ENCODE data around the gene DNAJB1. TPM values are rescaled to one million over a fixed set of nuclear protein-coding genes. Genes with fewer than 3 reads are reported as not detected.
A peak's percentile ranks its signal among the peaks of the same experiment; 100 is the strongest.

Gene DNAJB1
- polyA plus RNA-seq, 4 donors, result 91.5 to 104 (median 101) TPM

DNA sequence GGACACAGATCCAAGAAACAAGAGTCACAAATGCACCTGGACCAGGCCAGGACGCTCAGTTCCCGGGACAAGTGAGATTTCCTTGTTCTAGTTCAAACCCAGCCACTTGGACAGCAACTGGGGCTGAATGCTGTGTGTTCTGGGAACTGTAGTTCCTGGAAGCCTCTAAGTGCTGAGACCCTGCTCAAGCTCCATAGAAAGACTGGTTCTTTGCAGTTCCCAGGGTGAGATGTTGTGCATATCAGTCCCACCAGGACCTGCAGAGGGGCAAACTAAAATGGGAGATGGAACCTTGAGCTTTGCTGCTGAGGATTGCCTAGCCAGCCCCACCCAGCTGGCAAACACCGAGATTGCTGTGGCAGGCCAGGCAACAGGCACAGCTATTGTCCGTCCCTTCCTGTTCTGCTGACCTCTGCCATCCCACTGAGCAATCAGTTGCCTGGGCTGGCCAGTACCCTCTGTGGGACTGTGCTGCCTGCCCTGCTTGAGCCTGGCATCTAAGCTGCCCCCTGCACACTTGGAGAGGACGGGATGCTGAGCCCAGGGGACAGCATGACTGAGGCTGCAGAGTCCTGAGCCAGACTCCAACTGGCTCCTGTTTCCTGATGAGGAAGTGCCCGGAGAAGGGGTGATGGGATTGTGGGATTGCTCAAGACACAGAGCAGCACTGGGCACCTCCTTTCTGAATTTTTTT, 20.8 kb downstream of the DNAJB1 start:
- DNase-seq (ENCODE audit: low read depth in 4 of 4, low spot score in 2 of 4), result no peak

DNA sequence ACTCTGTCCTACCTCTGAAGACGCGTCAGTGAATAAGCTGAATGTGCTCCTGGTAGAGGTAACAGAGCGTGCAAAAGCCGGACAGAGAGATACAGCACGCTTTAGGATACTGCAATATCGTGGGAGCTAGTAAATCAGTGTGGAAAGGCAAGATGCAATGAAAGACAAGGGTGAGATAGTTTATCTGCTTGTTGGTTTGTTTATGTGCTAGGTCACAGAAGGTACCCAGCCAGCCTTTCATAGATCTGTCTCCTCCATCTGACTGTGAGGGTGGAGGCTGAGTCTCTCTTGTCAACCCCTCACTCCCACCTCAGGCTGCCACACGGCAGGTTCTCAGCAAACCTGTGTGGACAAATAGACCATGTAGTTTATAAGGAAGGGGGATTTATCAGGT, 21.4 kb downstream of the DNAJB1 start:
- DNase-seq (ENCODE audit: low read depth in 4 of 4, low spot score in 2 of 4), result no peak

- peak; percentile 79 to 96 (median 94) for DNase-seq (ENCODE audit: low read depth in 4 of 4, low spot score in 2 of 4)
These were observed 22.0 kb downstream of the DNAJB1 start, which contains the start of gene GIPC1 for GRCh38 chr19:14496029-14496833. Gene GIPC1, minus strand, starts transcription at chr19:14496127. Its CDS starts 13,151 bp downstream, at chr19:14482976.

DNA sequence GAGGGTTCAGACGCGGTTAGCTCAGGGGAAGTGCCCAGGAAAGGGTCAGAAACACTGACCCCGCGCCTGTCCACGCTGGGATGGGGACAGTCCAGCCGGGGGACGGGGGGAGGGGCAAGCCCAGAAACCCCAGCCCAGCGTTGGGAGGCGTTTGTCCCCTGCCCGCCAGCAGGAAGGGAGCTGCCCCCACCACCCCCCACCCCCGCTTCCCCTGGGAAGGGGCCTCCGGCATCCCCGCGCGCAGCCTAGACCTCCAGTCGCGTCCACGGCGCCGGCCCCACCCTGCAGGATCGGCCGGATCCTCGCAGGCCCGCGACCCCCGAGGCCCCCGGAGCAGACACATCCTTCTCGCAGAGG, 22.5 kb downstream of the DNAJB1 start:
- no peak for DNase-seq (ENCODE audit: low read depth in 4 of 4, low spot score in 2 of 4)

DNA sequence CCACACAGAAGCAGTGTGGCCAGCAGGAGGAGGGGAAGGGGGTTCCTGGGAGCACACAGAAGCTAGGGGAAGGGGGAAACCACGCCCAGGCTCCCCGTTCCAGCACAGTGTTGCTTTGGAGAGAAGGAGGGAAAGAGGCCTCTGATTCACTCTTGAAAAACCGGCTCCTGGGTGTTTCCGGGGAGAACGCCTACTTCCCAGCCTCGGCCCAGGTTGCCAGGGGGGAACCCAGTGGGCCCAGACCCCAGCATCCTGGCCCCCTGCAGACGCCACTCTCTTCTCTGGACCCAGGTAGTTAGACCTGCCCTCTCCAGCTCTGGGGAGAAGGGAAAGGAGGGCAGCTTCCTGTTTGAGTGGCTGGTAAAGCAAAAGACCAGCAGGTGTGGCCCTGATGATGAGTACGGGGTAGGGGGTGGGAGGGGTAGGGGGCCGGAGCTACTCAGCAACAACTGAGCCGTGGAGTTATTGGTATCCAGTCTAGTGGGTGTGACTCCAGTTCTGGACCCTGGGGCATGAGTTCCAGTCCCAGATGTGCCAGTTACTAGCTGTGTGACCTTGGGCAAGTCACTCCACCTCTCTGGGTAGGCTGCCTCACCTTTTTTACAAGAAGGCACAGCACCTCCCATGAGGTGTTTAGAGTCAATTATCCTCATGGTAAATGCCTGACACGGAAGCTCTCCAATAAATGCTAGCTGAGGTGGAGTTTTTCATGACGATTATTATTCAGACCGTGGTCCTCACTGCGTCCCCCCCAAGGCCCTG, 23.1 kb downstream of the DNAJB1 start:
- no peak for DNase-seq (ENCODE audit: low read depth in 4 of 4, low spot score in 2 of 4)

DNA sequence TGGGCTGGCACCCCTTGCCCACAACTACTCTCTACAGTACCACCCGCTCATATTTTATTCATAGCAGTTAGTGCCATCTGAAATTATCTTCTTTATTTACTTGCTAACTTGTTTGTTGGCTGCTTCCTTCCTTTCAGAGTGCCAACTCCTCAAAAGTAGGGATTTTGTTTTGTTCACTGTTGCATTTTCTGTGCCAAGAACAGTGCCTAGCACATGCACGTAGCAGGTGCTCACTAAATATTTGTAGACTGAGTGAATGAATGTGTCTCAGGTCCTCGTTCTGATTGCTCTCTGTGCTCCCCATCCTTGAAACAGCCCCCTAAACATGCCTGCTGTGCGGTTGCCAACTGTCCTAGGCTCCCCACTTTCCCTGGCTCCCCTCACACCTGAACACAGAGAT, 23.8 kb downstream of the DNAJB1 start:
- DNase-seq (ENCODE audit: low read depth in 4 of 4, low spot score in 2 of 4), result no peak

- no peak for DNase-seq (ENCODE audit: low read depth in 4 of 4, low spot score in 2 of 4)
These were observed 25.4 kb downstream of the DNAJB1 start for GRCh38 chr19:14492756-14493337.

DNA sequence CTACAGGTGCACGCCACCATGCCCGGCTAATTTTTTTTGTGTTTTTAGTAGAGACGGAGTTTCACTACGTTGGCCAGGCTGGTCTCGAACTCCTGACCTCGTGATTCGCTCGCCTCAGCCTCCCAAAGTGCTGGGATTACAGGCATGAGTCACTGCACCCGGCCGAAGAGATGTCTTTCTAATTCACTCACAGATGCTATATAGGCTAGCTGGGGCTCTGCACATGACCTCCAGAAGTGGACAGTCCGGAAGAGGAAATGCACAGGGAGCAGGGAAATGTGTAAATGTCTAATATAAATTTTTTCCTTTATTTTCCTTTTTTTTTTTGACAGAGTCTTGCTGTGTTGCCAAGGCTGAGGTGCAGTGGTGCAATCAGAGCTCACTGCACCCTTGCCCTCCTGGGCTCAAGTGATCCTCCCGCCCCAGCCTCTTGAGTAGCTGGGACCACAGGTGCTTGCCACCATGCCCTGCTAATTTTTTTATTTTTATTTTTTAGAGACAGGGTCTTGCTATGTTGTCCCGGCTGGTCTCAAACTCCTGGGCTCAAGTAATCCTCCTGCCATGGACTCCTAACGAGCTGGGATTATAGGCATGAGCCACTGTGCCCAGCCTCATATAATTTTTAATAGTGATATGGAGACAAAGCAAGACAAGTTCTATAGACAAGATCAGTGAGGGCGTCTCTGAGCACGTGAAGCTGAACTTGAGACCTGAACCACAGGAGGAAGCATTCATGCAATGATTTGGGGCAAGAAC, 30.6 kb downstream of the DNAJB1 start:
- DNase-seq (ENCODE audit: low read depth in 4 of 4, low spot score in 2 of 4), result no peak

- no peak for DNase-seq (ENCODE audit: low read depth in 4 of 4, low spot score in 2 of 4)
These were observed 35.8 kb downstream of the DNAJB1 start for GRCh38 chr19:14482172-14482941.

- DNase-seq (ENCODE audit: low read depth in 4 of 4, low spot score in 2 of 4), result no peak
These were observed 37.5 kb downstream of the DNAJB1 start for GRCh38 chr19:14480700-14481079.

DNA sequence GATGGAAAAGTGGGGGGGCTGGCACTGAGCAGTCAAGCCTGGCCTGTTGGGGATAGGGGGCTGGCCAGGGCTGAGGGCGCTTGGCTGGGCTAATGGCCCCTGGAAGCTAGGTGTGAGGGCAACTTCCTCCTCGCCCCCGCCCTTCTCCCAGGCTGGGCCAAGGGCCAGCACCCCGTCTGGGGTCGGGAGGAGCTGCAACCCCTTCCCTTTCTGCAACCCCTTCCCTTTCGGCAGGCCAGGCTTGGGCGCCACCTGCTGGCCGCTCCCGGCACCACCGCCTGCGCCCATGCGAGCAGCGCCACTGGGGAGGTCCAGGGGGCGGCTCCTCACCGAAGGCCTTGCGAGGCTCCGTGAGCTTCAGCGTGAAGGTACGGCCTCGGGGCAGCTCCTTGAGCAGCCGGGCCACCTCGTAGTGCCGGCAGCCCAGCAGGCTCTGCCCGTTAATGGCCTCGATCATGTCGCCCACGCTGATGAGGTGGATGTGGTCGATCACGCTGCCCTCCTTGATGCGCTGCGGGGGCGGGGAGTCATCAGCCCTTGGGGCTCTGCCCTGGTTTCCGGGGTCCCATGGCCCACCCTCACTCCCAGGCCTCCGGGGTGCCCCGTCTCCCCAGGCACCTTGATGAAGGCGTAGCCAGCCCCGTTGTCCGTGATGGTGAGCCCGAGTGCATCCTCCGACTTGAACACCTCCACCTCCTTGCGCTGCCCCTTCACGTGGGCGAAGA, 38.1 kb downstream of the DNAJB1 start:
- no peak for DNase-seq (ENCODE audit: low read depth in 4 of 4, low spot score in 2 of 4)

DNA sequence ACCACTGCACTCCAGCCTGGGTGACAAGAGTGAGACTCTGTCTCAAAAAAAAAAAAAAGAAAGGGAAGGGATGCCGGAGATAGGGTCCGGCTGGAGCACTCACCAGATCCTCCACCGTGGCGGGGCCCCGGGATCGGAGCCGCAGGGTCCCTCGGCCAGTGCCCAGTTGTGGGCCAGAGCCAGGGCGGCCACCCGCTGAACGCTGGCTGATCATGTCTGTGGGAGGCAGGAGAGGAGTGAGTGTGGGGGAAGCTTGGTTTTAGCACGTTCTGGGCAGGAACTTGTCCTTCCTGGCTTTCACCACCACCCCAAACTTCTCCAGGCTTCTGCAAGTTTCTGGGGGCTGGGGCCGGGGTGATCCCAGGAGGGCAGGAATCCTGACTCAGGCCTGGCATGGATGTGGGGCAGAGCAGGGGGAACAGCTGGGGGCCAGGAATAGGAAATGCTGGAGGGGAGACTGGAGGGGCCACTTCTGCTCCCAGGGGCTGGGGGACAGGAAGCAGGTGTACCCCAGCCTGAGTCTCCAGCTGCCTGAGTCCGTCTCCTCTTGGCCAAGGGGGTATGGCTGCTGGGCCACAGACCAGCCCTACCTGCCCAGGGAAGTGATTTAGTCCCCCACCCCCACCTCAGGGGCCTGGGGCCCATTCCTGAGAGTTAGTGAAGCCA, 38.8 kb downstream of the DNAJB1 start:
- DNase-seq (ENCODE audit: low read depth in 4 of 4, low spot score in 2 of 4), result no peak

GRCh38 chr19:14478113-14478545, 40.1 kb downstream of the DNAJB1 start:
- no peak for DNase-seq (ENCODE audit: low read depth in 4 of 4, low spot score in 2 of 4)

DNA sequence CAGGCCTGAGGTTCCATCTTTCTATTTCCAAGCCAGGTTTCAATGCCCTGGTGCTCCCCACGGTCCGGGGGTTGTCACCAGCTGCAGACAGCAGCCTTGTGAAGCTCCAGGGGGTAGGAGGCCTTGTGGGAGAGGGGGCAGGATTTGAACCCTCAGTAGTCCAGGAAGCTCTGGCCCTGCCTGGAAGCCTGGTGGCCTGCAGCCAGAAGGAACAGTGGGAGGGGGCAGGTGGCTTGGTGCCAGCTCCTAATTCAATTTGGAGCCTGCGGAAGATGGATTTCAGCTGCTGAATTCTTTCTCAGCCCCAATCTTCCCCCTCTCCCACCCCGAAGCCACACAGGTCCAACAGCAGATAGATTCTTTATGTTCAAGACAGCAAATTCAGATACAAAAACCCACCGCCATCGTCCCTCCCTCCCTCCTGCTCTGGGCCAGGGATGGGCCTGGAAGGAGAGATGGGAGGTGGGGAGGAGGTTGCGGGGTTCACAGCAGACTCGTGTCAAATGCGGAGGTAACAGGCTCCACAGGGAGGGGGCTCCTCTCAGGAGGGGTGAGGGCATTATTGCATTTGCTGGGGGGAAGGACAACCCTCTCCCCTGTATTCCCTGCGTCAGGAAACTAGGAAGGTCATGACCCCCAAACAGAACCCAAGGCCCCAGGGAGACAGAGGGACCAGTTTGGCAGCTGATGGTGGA, 40.6 kb downstream of the DNAJB1 start:
- peak in 2 of 4 donors; percentile 68 to 70 for DNase-seq (ENCODE audit: low read depth in 4 of 4, low spot score in 2 of 4)

- no peak for DNase-seq (ENCODE audit: low read depth in 4 of 4, low spot score in 2 of 4)
These were observed 41.4 kb downstream of the DNAJB1 start for GRCh38 chr19:14476673-14477401.

- DNase-seq (ENCODE audit: low read depth in 4 of 4, low spot score in 2 of 4), result no peak
These were observed 41.9 kb downstream of the DNAJB1 start for GRCh38 chr19:14476327-14476672.

All from left renal cortex interstitium (tissue), 4 donors.